ENCODE data around the gene TAF1B. TPM values are rescaled to one million over a fixed set of nuclear protein-coding genes. Genes with fewer than 3 reads are reported as not detected.

TAF1B gene
- total RNA-seq, 1 donor from 2014 or later = 35.7 TPM

DNA sequence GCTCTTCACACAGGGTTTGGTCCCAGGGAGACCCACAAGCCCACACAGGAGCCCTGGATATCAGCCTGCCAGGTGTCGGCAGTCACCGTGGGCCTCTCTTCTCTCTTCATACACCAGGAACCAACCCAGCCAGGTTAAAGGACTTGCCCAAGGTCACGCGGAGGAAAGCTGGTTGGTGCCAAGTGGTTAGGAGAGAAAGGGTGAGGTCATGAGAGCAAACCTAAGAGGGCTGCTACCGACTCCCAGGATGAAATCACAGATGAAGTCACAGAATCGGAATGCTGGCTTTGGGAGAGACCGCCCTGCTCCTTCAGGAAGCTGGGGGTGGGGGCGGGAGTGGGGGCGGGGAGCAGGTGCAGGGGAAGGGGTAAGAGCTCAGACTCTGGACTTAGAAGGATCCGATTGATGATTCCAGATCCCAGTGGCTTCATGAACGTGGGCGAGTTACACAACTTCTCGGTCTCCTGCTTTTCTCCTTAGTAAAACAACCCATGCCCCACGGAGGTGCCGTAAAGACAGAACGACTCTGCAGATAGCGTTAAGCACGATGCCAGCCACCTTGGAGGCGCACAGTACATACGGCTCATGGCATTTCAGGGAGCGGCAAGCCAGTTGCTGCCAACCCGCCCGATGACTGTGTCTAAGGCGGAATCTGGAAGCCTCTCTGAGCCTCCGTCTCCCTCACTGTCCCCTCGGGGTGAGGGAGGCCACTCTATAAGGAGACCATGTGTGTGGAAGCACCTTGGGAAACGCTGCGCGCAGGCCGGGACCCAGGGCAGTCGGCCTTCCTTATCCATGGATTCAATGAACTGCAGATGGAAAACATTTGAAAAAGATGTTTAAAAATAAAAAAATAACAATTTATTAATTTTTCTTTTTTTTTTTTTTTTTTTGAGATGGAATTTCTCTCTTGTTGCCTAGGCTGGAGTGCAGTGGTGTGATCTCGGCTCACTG is 23.0 kb upstream of the TAF1B start:
- DNase-seq (ENCODE audit: low read depth, low spot score) = no peak
- TF ChIP-seq, protein P1, sequence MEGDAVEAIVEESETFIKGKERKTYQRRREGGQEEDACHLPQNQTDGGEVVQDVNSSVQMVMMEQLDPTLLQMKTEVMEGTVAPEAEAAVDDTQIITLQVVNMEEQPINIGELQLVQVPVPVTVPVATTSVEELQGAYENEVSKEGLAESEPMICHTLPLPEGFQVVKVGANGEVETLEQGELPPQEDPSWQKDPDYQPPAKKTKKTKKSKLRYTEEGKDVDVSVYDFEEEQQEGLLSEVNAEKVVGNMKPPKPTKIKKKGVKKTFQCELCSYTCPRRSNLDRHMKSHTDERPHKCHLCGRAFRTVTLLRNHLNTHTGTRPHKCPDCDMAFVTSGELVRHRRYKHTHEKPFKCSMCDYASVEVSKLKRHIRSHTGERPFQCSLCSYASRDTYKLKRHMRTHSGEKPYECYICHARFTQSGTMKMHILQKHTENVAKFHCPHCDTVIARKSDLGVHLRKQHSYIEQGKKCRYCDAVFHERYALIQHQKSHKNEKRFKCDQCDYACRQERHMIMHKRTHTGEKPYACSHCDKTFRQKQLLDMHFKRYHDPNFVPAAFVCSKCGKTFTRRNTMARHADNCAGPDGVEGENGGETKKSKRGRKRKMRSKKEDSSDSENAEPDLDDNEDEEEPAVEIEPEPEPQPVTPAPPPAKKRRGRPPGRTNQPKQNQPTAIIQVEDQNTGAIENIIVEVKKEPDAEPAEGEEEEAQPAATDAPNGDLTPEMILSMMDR (conservative IDR thresholded peaks at IDR 0.05) = no peak
- no peak overlapping the region for H3K4me3 Mint-ChIP-seq

DNA sequence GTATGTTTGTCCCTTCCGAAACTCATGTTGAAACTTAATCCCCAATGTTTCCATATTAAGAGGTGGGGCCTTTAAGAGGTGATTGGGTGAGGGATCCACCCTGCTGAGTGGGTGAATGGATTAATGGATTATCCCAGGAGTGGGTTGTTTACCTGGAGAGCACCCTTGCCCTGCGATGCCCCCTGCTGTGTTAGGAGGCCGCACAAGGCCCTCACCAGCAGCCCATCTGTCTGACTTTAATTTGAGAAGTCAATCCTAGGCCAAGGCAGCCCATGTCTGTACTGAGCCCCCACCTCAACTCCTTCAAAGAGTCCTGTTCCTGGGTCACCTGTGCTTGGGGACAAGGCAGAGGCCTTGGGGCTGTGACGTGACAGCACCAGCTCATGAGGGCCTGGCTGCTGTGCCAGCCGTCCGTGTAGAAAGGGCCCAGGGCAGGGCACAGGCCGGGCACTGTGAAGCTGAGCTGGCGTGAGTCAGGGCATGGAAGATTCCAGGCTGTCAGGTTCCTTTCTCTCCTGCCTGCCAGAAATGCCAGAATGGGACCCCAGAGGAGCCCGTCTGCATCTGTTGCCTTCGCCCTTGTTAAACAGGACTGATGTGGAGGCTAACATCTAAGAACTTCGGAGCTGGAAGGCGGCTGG is 21.3 kb upstream of the TAF1B start:
- H3K4me3 Mint-ChIP-seq = no peak overlapping the region
- no peaks in the 10 kb centered on the region for H3K9me3 Mint-ChIP-seq
- no peaks in the 10 kb centered on the region for H3K4me1 Mint-ChIP-seq
- no peaks in the 10 kb centered on the region for H3K36me3 Mint-ChIP-seq (ENCODE audit: low read depth)
- no peak overlapping the region for H3K27ac Mint-ChIP-seq (ENCODE audit: unreplicated experiment)
- DNase-seq (ENCODE audit: low read depth, low spot score) = no peak
- TF ChIP-seq, protein P1 (conservative IDR thresholded peaks at IDR 0.05) = no peak
- peaks cover 6% of the 10 kb centered on the region for H3K27me3 Mint-ChIP-seq (ENCODE audit: low read depth)

More for the DNA sequence above, 23.0 kb upstream of the TAF1B start:
- Mint-ChIP-seq H3K4me1 (no peaks in the 10 kb centered on the region), H3K27me3 (ENCODE audit: low read depth) (no peaks in the 10 kb centered on the region), H3K9me3 (no peaks in the 10 kb centered on the region), H3K36me3 (ENCODE audit: low read depth) (no peaks in the 10 kb centered on the region), H3K27ac (ENCODE audit: unreplicated experiment) (no peak overlapping the region)

DNA sequence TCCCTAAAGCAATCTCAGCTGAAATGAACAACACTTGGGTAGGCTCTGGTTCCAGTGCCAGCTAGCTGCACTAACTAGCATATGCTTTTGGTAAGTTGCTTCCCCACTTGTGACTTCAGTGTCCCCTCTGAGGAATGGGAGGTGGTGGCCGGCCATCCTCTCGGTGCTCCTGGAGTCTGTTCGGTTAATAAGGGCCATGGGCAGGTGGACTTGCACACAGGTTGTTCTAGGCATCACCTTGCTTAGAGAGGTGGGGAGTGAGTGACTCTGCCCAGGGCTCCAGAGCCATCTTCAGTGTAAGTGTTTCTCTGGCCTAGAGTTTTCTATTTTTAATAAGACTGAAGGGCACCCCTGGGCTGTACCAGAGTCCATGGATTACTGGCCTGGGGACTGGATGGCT is 18.8 kb upstream of the TAF1B start:
- peaks cover 18% of the 10 kb centered on the region for H3K27me3 Mint-ChIP-seq (ENCODE audit: low read depth)
- H3K27ac Mint-ChIP-seq (ENCODE audit: unreplicated experiment) = no peak overlapping the region
- no peak for DNase-seq (ENCODE audit: low read depth, low spot score)

DNA sequence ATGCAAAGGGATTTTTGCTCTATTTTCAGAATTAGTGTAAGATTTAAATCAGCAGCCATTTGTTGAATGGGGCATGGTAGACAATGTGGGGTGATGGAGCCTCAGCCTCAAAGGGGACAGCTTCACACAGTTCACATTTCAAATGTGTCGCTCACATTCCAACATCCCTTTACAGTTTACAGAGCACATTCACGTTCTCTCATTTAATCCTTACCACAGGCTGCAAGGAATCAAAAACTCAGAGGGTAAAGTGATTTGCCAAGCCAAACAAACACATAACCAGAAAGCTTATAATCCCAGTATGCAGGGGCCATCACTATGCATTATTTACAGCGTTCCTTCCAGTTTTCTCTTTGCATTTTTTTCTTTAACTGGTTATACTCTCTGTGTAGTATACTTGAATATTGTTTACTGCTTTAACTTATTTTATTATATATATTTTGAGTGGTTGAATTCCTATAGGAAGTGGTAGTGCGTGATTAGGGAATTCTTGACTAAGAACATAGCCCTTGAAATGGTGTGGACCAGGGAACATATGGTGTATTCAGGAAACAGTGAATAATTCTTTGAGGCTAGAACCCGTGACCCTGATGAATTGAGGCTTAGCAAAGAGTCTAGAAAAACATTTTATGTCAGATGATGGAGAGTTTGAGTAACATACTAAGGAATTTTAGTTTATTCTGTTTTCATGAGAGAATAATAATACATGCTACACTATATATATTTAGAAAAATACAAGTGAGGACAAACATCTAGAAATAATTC is 18.1 kb upstream of the TAF1B start:
- Mint-ChIP-seq H3K27me3 (ENCODE audit: low read depth) (peaks cover 24% of the 10 kb centered on the region), H3K9me3 (no peaks in the 10 kb centered on the region), H3K4me3 (no peak overlapping the region), H3K4me1 (no peaks in the 10 kb centered on the region), H3K36me3 (ENCODE audit: low read depth) (no peaks in the 10 kb centered on the region), H3K27ac (ENCODE audit: unreplicated experiment) (no peak overlapping the region)
- TF ChIP-seq, protein P1 (conservative IDR thresholded peaks at IDR 0.05) = no peak
- DNase-seq (ENCODE audit: low read depth, low spot score) = no peak

More for the DNA sequence above, 18.8 kb upstream of the TAF1B start:
- H3K36me3 Mint-ChIP-seq (ENCODE audit: low read depth) = no peaks in the 10 kb centered on the region
- no peak overlapping the region for H3K4me3 Mint-ChIP-seq
- TF ChIP-seq, protein P1 (conservative IDR thresholded peaks at IDR 0.05) = no peak
- H3K4me1 Mint-ChIP-seq = no peaks in the 10 kb centered on the region
- H3K9me3 Mint-ChIP-seq = no peaks in the 10 kb centered on the region

DNA sequence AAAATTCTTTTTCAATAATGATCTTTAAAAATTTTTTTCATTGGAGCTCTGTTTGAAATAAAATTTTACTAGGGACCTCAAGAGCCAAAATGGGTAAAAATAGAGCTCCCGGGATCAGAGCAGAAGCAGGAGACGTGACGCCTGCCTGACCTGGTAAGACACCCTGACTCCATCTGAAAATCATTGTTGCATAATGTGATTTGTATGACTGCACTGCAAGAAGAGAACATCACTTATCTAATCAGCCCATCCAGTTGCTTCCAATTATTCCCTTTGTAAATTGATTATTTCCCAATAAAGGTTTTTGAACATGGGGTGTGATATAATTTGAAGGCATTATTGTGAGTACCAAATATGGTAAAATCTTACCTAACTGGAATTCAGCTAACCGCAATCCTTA is 17.1 kb upstream of the TAF1B start:
- Mint-ChIP-seq H3K9me3 (no peaks in the 10 kb centered on the region), H3K4me1 (no peaks in the 10 kb centered on the region), H3K36me3 (ENCODE audit: low read depth) (no peaks in the 10 kb centered on the region), H3K27ac (ENCODE audit: unreplicated experiment) (no peak overlapping the region), H3K27me3 (ENCODE audit: low read depth) (peaks cover 29% of the 10 kb centered on the region), H3K4me3 (no peak overlapping the region)
- no peak for DNase-seq (ENCODE audit: low read depth, low spot score)
- TF ChIP-seq, protein P1 (conservative IDR thresholded peaks at IDR 0.05) = no peak

Data from neural crest cell (in vitro differentiated cells).